MM.1S (cell line): Measurements from ENCODE around the gene ZNF3.

Experiments
- DNase-seq: peaks from one replicate; pipeline ENCODE4 v3.0.0-alpha.2; 2015
- H2AFZ ChIP-seq: fragments of 300-600 bp; sonication (generic); 2 replicates; pipeline ENCODE4 v1.6.0; 2016; ENCODE audit warnings: antibody characterized with exemption, low read length
- H3F3A ChIP-seq: fragments of 300-600 bp; sonication (generic); 2 replicates; pipeline ENCODE4 v1.6.1; 2016; ENCODE audit warnings: mild to moderate bottlenecking, antibody characterized with exemption, low read length, moderate library complexity, mixed read lengths; ENCODE audit not compliant: insufficient read depth
- H3K27ac ChIP-seq: fragments of 300-600 bp; sonication (generic); 2 replicates; pipeline ENCODE4 v1.5.1; 2016; ENCODE audit warnings: mild to moderate bottlenecking, low read length
- H3K27me3 ChIP-seq: fragments of 300-600 bp; sonication (generic); replicated peaks from 2 replicates; pipeline ENCODE4 v1.6.0; 2016; ENCODE audit warnings: low read length; ENCODE audit not compliant: insufficient read depth
- H3K36me3 ChIP-seq: fragments of 300-600 bp; sonication (generic); replicated peaks from 2 replicates; pipeline ENCODE4 v1.6.1; 2016; ENCODE audit warnings: mild to moderate bottlenecking, low read length, mixed read lengths; ENCODE audit not compliant: insufficient read depth
- H3K4me1 ChIP-seq: fragments of 300-600 bp; sonication (generic); 2 replicates; pipeline ENCODE4 v1.6.1; 2016; ENCODE audit warnings: low read length, mixed read lengths
- H3K4me2 ChIP-seq: fragments of 300-600 bp; sonication (generic); 2 replicates; pipeline ENCODE4 v1.6.0; 2016; ENCODE audit warnings: low read depth, low read length
- H3K4me3 ChIP-seq: fragments of 300-600 bp; sonication (generic); 2 replicates; pipeline ENCODE4 v1.5.1; 2016; ENCODE audit warnings: low read length, mixed read lengths
- H3K79me2 ChIP-seq: fragments of 300-600 bp; sonication (generic); 2 replicates; pipeline ENCODE4 v1.6.1; 2016; ENCODE audit warnings: mixed run types, low read length, mixed read lengths
- H3K9ac ChIP-seq: fragments of 300-600 bp; sonication (generic); 2 replicates; pipeline ENCODE4 v1.6.1; 2016; ENCODE audit warnings: low read length, mixed read lengths
- H3K9me2 ChIP-seq: fragments of 300-600 bp; sonication (generic); replicated peaks from 2 replicates; pipeline ENCODE4 v1.6.1; 2016; ENCODE audit warnings: mild to moderate bottlenecking, low read length, mixed read lengths; ENCODE audit not compliant: insufficient read depth
- H3K9me3 ChIP-seq: fragments of 300-600 bp; sonication (generic); replicated peaks from 2 replicates; pipeline ENCODE4 v1.6.1; 2016; ENCODE audit warnings: mild to moderate bottlenecking, low read length, mixed read lengths; ENCODE audit not compliant: insufficient read depth
- H4K20me1 ChIP-seq: fragments of 300-600 bp; sonication (generic); 2 replicates; pipeline ENCODE4 v1.6.1; 2016; ENCODE audit warnings: mild to moderate bottlenecking, low read length, moderate library complexity, mixed read lengths; ENCODE audit not compliant: insufficient read depth
- CTCF ChIP-seq: fragments of 300-600 bp; sonication (generic); IDR thresholded peaks from 2 replicates; pipeline ENCODE4 v1.5.1; 2016; ENCODE audit warnings: antibody characterized with exemption, low read length, mixed read lengths
- EZH2 ChIP-seq: fragments of 300-600 bp; sonication (generic); optimal IDR thresholded peaks from 2 replicates; pipeline ENCODE3; 2017; ENCODE audit warnings: low read depth, mild to moderate bottlenecking, antibody characterized with exemption, low read length, mixed read lengths
- EZH2phosphoT487 ChIP-seq: fragments of 300-600 bp; sonication (generic); IDR thresholded peaks from 2 replicates; pipeline ENCODE4 v1.6.1; 2018; ENCODE audit warnings: antibody characterized with exemption, low read length

Gene ZNF3

GRCh38 chr7:100069991-100070390, 11.5 kb downstream of the ZNF3 start:
- Histone ChIP-seq H3K4me2 (no peak overlapping the region), H3F3A (no peaks in the 10 kb centered on the region), H3K27me3 (no peaks in the 10 kb centered on the region), H3K9me2 (no peaks in the 10 kb centered on the region), H2AFZ (no peak overlapping the region), H3K4me1 (no peaks in the 10 kb centered on the region), H3K9ac (no peak overlapping the region), H4K20me1 (no peaks in the 10 kb centered on the region), H3K9me3 (no peaks in the 10 kb centered on the region; the same call in 1 of the 2 replicates), H3K79me2 (no peaks in the 10 kb centered on the region), H3K27ac (no peak overlapping the region), H3K4me3 (no peak overlapping the region), H3K36me3 (peaks cover 42% of the 10 kb centered on the region)
- DNase-seq = no peak
- no peak for TF ChIP-seq EZH2phosphoT487
- no peak for TF ChIP-seq CTCF
- no peak for TF ChIP-seq EZH2

- Histone ChIP-seq H3K9me2 (no peaks in the 10 kb centered on the region), H4K20me1 (no peaks in the 10 kb centered on the region), H2AFZ (no peak overlapping the region), H3K4me2 (no peak overlapping the region), H3K36me3 (peaks cover 18% of the 10 kb centered on the region), H3K27ac (no peak overlapping the region), H3K4me1 (no peaks in the 10 kb centered on the region), H3K9me3 (no peaks in the 10 kb centered on the region; the same call in 1 of the 2 replicates), H3K4me3 (no peak overlapping the region), H3K79me2 (no peaks in the 10 kb centered on the region), H3K27me3 (no peaks in the 10 kb centered on the region), H3K9ac (no peak overlapping the region), H3F3A (no peaks in the 10 kb centered on the region)
- TF ChIP-seq EZH2 = no peak
- TF ChIP-seq EZH2phosphoT487 = no peak
- TF ChIP-seq CTCF = no peak
- DNase-seq = no peak
These were observed 14.6 kb downstream of the ZNF3 start for GRCh38 chr7:100066953-100067352.

GRCh38 chr7:100065452-100066186, 15.9 kb downstream of the ZNF3 start:
- H3K4me1 ChIP-seq = no peaks in the 10 kb centered on the region
- no peak overlapping the region for H2AFZ ChIP-seq
- no peak overlapping the region for H3K4me2 ChIP-seq
- no peak overlapping the region for H3K9ac ChIP-seq
- no peaks in the 10 kb centered on the region; the same call in 1 of the 2 replicates for H3K9me3 ChIP-seq
- no peaks in the 10 kb centered on the region for H3K27me3 ChIP-seq
- no peaks in the 10 kb centered on the region for H3K9me2 ChIP-seq
- peaks cover 4% of the 10 kb centered on the region for H3K36me3 ChIP-seq
- no peak for TF ChIP-seq EZH2
- no peak for TF ChIP-seq EZH2phosphoT487
- no peak for TF ChIP-seq CTCF
- H3K27ac ChIP-seq = no peak overlapping the region
- H3K4me3 ChIP-seq = no peak overlapping the region
- no peaks in the 10 kb centered on the region for H3F3A ChIP-seq
- no peak for DNase-seq
- no peaks in the 10 kb centered on the region for H4K20me1 ChIP-seq
- no peaks in the 10 kb centered on the region for H3K79me2 ChIP-seq
